Pancreas (tissue), 10 donors: ENCODE results near the gene DLGAP1. TPM values are rescaled to one million over a fixed set of nuclear protein-coding genes. Genes with fewer than 3 reads are reported as not detected.

Experiments used
- ATAC-seq, 4 donors: fragments of 200-7000 bp; cut with Tn5 transposase; one replicate each; pipeline versions ENCODE4 v1.8.0 to v1.9.1; 2020; ENCODE audit warnings: mild to moderate bottlenecking in 4 of 4, moderate library complexity in 4 of 4
- DNase-seq, 6 donors: peaks; one replicate each; pipeline ENCODE4 v3.0.0-alpha.2; 2020
- FAIRE-seq: peaks from 2 replicates; lab custom pipeline; 2012; peaks lifted over from hg19 to GRCh38; lab: Jason Lieb, UNC
- H3K27ac ChIP-seq, 4 donors: fragments of 200-600 bp; sonication (generic); 1 replicate in 3 of 4; 2 replicates in 1 of 4; pipeline versions ENCODE4 v1.5.0 to v1.8.0; 2020
- H3K27me3 ChIP-seq, 4 donors: fragments of 200-600 bp; one replicate each; pipeline ENCODE4 v1.8.0; 2021
- H3K36me3 ChIP-seq, 3 donors: fragments of 200-600 bp; sonication (generic) in 1 of 3; one replicate each; pipeline versions ENCODE4 v1.5.0 to v1.8.0; 2020 to 2021
- H3K4me1 ChIP-seq, 3 donors: fragments of 200-600 bp; one replicate each; pipeline ENCODE4 v1.8.0; 2021
- H3K4me3 ChIP-seq, 4 donors: fragments of 200-600 bp; sonication (generic) in 2 of 4; one replicate each; pipeline versions ENCODE4 v1.5.0 to v1.8.0; 2020 to 2021
- H3K9me3 ChIP-seq, 4 donors: fragments of 200-600 bp; one replicate each; pipeline ENCODE4 v1.8.0; 2021
- CTCF ChIP-seq, 4 donors: fragments of 200-600 bp; sonication (generic) in 3 of 4; IDR thresholded peaks; one replicate each; pipeline versions ENCODE4 v1.5.0 to v1.8.0; 2021; ENCODE audit warnings: antibody characterized with exemption in 4 of 4
- WGBS, 2 donors: extraction: QIAGEN DNeasy Blood & Tissue Kit; methylation state at CpG; one replicate each; pipeline ENCODE4 v1.1.7; 2013; 5-methylcytosine and 5-hydroxymethylcytosine counted together
- intact Hi-C, 3 donors: fragments of 100-400 bp; cut with DNase I; formaldehyde crosslinking; loops; one replicate each; pipeline versions ENCODE4 v1.11.1 to v1.14.2; 2022
- polyA plus RNA-seq, 2 donors: library from polyadenylated mRNA; stranded (reverse); fragments of 200-250 nt; gene quantifications; one replicate each; pipeline ENCODE4 v1.2.3, GENCODE V29; 2013
- total RNA-seq, 6 donors: library from RNA; stranded (reverse); fragmentation: NEBNext Ultra II Directional in 4 of 6; extraction: Animal tissue kit (Norgen Biotek cat#: 25700) in 4 of 6; gene quantifications; one replicate each; pipeline versions ENCODE4 v1.2.1 to v1.2.4, GENCODE V29; 2021 to 2023
- donor health status: healthy with polysubstance abuse.
- donor health status: DM: no; HTN: no; CAD: no; lungs with moderate emphysema.
- donor health status: DM: no; HTN: no; CAD: no.
- donor health status: control.
- donor health status: control.
- donor health status: Bipolar disorder and iron deficiency.
- donor health status: DM: yes; HTN: yes; CAD: no.
- donor health status: DM: no; HTN: no; CAD: no.
- donor health status: DM: no; HTN: no; CAD: no.
- donor health status: DM: yes; HTN: yes; CAD: no.

Gene DLGAP1
- total and polyA plus RNA-seq, 8 donors: 0.12 to 0.62 (median 0.30) TPM; not detected in 2

DNA sequence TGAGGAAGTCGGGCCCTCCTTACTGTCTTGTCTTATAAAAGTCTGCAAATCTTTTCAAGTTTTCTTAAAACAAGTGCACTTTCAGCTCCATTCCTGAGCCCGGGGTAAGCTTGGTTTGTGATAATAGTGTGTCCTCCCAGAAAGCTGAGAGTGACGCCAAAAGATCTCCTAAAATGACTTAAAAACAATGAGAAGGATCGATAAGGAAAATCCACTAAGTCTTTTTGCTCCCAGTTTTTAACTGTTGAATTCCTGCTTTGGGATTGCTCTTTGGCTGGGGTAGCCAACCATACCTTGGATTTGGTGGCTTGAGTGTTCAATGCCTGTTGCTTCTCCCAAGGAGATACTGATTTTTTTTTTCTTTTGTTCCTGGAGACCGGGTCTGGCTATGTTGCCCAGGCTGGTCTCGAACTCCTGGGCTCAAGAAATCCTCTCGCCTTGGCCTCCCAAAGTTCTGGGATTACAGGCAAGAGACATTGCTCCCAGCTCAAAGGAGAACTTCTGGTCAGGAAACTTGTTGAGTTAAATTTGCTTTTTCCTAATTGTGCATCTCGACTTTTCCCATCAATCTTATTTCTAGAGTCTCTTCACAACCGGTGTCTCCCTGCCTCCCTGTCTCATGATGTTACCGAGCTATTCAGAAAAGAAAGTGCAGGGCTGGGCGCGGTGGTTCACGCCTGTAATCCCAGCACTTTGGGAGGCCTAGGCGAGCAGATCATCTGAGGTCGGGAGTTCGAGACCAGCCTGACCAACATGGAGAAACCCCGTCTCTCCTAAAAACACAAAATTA is 1002.2 kb downstream of the DLGAP1 start:
- H3K9me3 ChIP-seq: no peaks in the 10 kb centered on the region
- DNase-seq (no peak), ATAC-seq (no peak), FAIRE-seq (no peak)
- H3K36me3 ChIP-seq: peaks cover 0 to 14% (median 8%) of the 10 kb centered on the region in 3 donors
- no peaks in the 10 kb centered on the region for H3K27me3 ChIP-seq
- peak overlapping the region; percentile 78 to 90 (median 80) for H3K4me3 ChIP-seq
- peak overlapping the region; percentile 92 to 100 (median 98) for H3K27ac ChIP-seq
- TF ChIP-seq CTCF (IDR thresholded peaks at IDR 0.05): no peak
- intact Hi-C loops: loop anchor here in 1 of 3 donors (5.0 to 10.0 kb wide), 2 partner anchors 144 to 168 kb away; no protein-coding TSS in a partner anchor
- 53% methylated on average over 17 of the region's 17 CpGs for WGBS, 2 donors
- H3K4me1 ChIP-seq: peaks cover 9 to 31% (median 29%) of the 10 kb centered on the region in 3 donors

- intact Hi-C loops: loop anchor here in 1 of 3 donors (5.0 to 10.0 kb wide), 2 partner anchors 145 to 167 kb away; no protein-coding TSS in a partner anchor
- no peak for TF ChIP-seq CTCF (IDR thresholded peaks at IDR 0.05)
- ATAC-seq (no peak), FAIRE-seq (no peak), DNase-seq (peak; percentile 27 to 78 (median 55))
- 2 to 3% methylated on average over 31 to 53 of the region's 53 CpGs for WGBS, 2 donors
- no peaks in the 10 kb centered on the region for H3K27me3 ChIP-seq
- H3K4me3 ChIP-seq: peak overlapping the region; percentile 78 to 90 (median 80)
- peak overlapping the region; percentile 92 to 100 (median 98) for H3K27ac ChIP-seq
- peaks cover 9 to 25% (median 22%) of the 10 kb centered on the region in 3 donors for H3K4me1 ChIP-seq
- peaks cover 0 to 8% (median under 1%) of the 10 kb centered on the region in 3 donors for H3K36me3 ChIP-seq
- no peaks in the 10 kb centered on the region for H3K9me3 ChIP-seq
These were observed 1002.9 kb downstream of the DLGAP1 start for GRCh38 chr18:3451989-3452749.

- DNase-seq (peak; percentile 87 to 96 (median 90)), FAIRE-seq (no peak), ATAC-seq (peak; percentile 29 to 45 (median 41))
- WGBS, 2 donors: 0% methylated on average over 48 to 50 of the region's 50 CpGs
- H3K9me3 ChIP-seq: no peaks in the 10 kb centered on the region
- peak overlapping the region; percentile 92 to 100 (median 98) for H3K27ac ChIP-seq
- intact Hi-C loops: loop anchor here in 1 of 3 donors (5.0 to 10.0 kb wide), 2 partner anchors 146 to 167 kb away; no protein-coding TSS in a partner anchor
- peak overlapping the region; percentile 78 to 90 (median 80) for H3K4me3 ChIP-seq
- H3K36me3 ChIP-seq: peaks cover 0 to under 1% (median 0%) of the 10 kb centered on the region in 3 donors
- TF ChIP-seq CTCF (IDR thresholded peaks at IDR 0.05): no peak
- H3K27me3 ChIP-seq: no peaks in the 10 kb centered on the region
- H3K4me1 ChIP-seq: peaks cover 14 to 28% (median 23%) of the 10 kb centered on the region in 3 donors
These were observed 1003.7 kb downstream of the DLGAP1 start for GRCh38 chr18:3451183-3451988.

DNA sequence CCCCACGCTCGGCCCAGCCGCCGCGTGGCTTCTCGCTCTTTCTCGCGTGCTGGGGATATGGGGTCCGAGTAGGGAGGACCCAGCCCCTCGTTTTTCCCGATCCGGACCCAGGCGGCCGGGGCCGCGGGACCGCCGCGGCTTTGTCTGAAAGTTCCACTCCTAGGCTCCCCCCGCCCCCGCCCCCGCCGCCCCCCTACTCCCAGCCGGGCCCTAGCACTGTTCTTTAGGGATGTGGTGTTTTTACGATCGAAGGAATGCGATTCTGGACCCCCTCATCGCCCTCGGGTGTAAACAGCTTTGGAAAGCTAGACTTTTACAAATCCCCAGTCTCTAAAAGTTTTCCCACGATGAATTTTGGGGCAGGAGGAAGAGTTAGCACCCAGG is 1004.3 kb downstream of the DLGAP1 start:
- no peak for DNase-seq
- no peak for FAIRE-seq
- H3K4me3 ChIP-seq: peak overlapping the region; percentile 78 to 90 (median 80)
- no peaks in the 10 kb centered on the region for H3K27me3 ChIP-seq
- 0 to 1% methylated on average over 29 to 30 of the region's 30 CpGs for WGBS, 2 donors
- no peak for ATAC-seq
- H3K27ac ChIP-seq: peak overlapping the region; percentile 92 to 100 (median 98)
- TF ChIP-seq CTCF (IDR thresholded peaks at IDR 0.05): no peak
- intact Hi-C loops: loop anchor here in 1 of 3 donors (5.0 to 10.0 kb wide), 2 partner anchors 147 to 166 kb away; no protein-coding TSS in a partner anchor
- H3K4me1 ChIP-seq: peaks cover 16 to 24% (median 23%) of the 10 kb centered on the region in 3 donors
- H3K36me3 ChIP-seq: no peaks in the 10 kb centered on the region
- no peaks in the 10 kb centered on the region for H3K9me3 ChIP-seq
